ENCODE results near the gene ELMOD1.

ELMOD1 gene

GRCh38 chr11:107587306-107587979, 3.5 kb upstream of the ELMOD1 start:
- no peak for DNase-seq

- peak; percentile 34 for DNase-seq
Observed at GRCh38 chr11:107591378-107592230, 657 bp downstream of the ELMOD1 start.

DNA sequence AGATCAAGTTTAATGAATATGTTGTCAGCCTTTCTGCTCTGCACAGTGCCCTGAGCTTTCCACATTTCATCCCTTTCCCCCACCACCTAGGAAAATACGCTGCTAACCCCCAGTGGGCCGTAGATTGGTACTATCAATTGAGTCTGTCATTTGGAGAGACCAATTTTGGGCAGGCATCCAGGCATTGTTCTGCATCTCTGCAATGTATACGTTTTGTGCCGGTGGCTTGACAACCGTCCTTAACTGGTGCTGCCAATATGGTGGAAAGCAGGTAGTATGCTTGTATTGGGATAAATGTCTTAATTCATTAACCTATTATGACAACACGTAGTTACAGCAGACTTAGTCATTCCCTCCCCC, 1.3 kb downstream of the ELMOD1 start:
- DNase-seq: peak; percentile 20

GRCh38 chr11:107592813-107593212, 1.9 kb downstream of the ELMOD1 start:
- DNase-seq: no peak

DNA sequence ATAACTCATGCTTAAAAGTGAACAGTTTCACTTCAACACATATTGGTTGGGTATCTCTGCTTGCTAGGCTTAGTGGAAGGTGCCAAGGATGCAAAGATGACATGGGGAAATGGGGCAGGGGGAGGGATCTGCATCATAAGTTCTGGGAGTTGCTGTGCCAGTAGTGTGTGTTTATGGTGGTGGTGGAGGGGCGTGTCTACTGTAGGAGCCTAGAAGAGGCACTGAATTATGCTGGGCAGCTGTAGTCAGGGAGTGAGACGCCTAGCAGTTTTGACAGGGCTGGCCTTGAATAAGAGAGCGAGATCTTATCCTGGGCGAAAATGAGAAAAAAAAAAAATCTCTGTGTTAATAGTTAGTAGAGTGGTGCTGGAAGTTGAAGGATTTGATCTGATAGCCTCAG, 3.0 kb downstream of the ELMOD1 start:
- no peak for DNase-seq

DNA sequence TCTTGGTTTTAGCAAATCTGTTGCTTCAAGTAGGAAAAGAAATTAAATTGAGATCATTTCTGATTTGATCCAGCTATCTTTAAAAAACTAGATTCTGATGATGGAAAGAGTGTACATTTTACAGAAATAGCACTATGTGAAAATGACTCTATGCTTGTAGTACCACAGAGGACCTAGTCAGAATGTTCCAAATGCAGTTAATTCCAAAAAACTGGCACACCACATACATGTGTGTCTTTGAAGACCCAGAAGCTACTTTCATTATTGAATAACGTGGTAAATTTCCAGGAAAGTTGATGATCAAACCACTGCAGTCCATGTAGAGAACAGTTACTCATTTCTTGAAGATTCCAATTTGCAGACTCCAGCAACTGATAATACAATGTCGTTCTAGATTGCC, 3.8 kb downstream of the ELMOD1 start:
- no peak for DNase-seq

DNA sequence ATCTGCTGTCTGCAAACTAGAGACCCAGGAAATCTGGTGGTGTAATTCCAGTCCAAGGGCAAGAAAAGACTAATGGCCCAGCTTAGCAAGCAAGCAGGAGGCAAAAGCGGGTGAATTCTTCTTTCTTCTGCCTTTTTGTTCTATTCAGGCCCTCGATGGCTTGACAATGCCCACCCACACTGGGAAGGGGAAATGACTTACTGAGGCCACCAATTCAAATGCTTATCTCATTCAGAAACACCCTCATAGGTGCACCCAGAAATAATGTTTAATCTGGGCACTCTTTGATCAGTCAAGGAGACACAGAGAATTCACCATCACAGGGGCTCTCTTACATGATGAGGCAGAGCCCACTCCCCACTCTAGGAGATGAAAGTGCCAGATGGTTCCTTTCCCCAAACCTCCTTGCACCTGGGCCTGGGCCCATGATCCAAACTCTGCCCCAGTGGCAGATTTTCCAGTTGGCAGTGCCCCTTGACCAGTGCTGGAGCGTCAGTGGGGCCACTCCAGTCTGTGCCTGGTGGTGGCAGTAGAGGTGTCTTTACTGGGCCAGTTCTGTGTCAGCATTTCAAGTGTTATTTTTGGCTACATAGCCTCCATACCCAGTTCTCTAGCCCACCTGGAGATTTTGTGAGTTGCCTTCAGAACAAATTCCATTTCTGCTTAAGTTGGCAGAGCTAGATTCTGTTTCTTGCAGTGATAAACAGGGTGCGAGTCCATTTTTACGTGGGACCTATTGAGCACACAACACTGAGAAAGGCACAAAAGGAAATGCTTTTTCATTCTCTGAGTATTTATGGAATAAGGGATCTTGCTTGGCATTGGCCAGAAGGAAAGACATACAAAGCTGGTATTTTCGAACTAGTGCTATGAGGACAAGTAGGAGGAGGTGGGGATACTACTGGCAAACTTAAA, 7.5 kb downstream of the ELMOD1 start:
- no peak for DNase-seq

DNA sequence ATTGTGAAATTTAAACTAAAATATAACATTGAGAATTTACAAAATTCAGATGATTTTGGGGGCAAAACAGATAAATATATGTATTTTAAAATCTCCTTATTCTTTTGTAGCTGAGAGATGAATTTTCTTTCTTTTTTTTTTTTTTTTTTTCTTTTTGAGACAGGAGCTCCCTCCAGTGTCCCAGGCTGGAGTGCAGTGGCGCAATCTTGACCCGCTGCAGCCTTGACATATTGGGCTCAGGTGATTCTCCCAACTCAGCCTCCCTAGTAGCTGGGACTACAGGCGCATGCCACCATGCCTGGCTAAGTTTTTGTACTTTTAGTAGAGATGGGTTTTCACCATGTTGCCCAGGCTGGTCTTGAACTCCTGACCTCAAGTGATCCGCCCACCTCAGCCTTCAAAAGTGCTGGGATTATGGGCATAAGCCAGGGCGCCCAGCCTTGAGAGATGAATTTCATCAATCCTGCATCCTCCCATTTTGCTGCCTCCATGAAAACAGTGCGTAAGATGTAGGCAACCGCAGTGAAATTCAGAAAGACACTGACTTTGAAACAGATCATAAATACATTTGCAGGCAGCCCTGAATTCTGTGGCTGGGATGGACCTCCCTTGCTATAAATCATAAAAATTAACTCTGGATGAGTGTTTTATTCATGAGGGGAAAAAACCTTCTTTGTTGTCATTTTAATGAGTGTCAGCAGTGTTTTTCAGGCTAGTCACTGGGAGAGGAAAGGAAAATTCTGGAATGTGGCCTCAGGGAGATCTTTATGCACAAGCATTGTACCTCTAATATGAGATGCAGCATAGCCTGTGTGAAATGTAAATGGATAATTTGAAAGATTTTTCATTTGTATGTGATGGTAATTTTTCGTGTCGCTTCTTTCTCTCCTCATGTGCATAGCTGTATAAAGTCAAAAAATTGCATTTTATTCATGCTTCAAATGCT, 14.4 kb downstream of the ELMOD1 start:
- DNase-seq: no peak

- DNase-seq: no peak
Observed at GRCh38 chr11:107606141-107606540, 15.2 kb downstream of the ELMOD1 start.

- DNase-seq: no peak
Observed at GRCh38 chr11:107608809-107609208, 17.9 kb downstream of the ELMOD1 start.

GRCh38 chr11:107609400-107610218, 18.7 kb downstream of the ELMOD1 start:
- no peak for DNase-seq

GRCh38 chr11:107612445-107612844, 21.5 kb downstream of the ELMOD1 start:
- DNase-seq: no peak

GRCh38 chr11:107619926-107620325, 29.0 kb downstream of the ELMOD1 start:
- no peak for DNase-seq

DNA sequence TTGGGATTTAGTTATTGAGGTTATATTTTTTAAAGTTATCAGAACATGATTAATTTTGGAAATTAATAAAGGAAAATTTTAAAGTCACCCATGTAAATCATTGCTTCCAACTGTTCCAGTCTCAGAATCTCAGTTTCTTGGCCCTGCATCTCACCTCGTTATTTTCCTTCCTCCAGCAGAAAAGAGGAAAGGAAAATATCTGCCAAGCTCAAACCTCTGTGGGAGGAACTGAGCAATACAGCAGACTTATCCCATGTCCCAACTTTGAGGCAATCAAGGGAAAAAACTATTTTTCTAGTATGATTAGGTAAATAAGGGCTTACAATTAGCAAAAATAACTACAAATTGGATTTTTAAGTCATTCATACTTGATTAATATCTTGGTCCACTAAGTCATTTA, 30.1 kb downstream of the ELMOD1 start:
- no peak for DNase-seq

DNA sequence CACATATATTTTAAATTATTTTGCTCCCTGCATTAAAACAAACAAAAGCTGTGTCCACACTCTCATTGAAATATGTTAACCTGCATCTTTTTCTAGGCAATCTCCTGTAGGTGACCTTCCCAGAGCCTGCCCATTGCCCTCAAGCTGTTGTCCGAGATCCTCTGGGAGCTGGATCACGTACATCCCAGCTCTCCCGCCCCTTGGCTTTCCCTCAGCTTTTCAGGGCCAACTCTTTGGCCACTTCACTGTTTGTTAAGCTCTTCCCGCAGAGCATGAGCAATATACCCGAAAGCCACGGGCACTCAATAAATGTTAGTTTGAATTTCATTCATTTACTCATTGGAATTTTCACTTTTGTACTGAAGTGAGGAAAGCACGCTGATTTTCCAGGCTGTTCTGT, 32.2 kb downstream of the ELMOD1 start:
- DNase-seq: no peak

DNA sequence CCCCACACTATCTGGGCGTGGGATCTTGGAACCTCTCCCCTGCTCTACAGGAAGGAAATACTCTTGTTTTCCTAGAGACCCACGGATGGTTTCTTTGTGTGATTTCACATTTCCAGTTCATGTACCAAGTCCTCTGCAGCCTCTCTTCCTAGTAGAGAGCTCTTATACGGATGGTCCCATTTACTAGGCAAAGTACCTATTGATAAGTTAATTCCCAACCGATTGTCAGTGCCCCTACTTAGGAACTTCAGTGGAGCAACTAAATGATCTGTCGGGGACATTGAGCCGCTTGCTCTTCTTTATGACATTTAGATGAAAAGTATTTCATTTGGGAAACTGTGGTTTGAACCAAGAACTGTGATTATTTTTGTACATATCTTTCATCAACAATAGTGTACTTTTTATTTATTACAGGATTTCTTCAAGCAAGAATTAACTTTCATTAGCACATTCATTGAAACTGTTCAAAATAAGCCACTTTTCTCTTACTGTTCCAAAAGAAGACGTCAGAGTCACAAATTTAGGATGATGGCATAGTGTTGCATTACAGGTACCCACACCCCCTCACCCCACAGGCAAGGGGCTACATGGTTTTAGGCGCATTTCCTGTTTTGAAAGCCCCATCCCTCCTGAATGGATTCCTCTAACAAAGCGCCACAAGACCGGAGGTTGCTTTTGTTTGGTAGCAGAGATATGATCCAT, 34.2 kb downstream of the ELMOD1 start:
- no peak for DNase-seq

DNA sequence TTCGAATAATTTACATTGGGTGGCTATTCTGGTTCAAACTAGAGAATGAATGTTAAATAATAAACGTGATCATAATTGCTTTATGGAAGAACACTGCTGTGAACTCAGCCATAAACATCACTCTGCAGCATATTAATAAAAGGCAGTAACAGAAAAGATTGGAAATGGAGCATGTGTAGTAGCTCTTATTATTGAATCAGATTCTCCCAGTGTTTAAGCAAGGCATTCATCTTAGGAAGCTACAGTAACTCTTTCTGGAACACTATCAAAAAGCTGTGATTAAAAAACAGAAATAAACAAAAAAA, 34.7 kb downstream of the ELMOD1 start:
- no peak for DNase-seq

GRCh38 chr11:107631043-107631442, 40.1 kb downstream of the ELMOD1 start:
- no peak for DNase-seq

DNA sequence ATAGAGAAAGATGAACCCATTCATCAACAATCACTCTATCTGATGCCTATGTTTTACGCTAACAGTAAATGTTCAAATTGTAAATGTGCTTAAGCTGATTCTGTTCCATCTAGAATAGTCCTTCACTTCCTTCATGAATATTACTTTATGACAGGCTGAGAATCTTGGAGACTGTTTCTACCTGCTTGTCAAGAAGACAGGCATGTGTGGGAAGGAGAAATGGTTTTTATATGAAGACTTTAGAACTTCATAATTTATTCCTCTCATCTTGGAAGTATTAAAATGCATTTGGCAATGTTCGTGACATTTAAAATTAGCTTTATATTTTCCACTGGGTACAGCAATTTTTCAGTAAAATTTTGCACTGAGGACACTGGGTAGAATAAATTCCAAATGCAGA, 41.0 kb downstream of the ELMOD1 start:
- no peak for DNase-seq

- DNase-seq: no peak
Observed at GRCh38 chr11:107646783-107647182, 55.8 kb downstream of the ELMOD1 start.

- no peak for DNase-seq
Observed at GRCh38 chr11:107648242-107648641, 57.3 kb downstream of the ELMOD1 start.

Data from activated T-cell treated with anti-CD3 and anti-CD28 coated beads, Interleukin-2, amount 50 U/mL, for 1 hour (primary cell).